ENCODE results near the gene C12orf42.

The C12orf42 gene

GRCh38 chr12:103495469-103496456 lies at the start of gene C12orf42:
Gene C12orf42, minus strand, starts transcription at chr12:103495968. Its CDS starts 17,542 bp downstream, at chr12:103478426.
- no peak for DNase-seq (ENCODE audit: low read depth, low spot score)

- no peak for DNase-seq (ENCODE audit: low read depth, low spot score)
Observed at GRCh38 chr12:103542078-103542477, 46.3 kb upstream of the C12orf42 start.

- no peak for DNase-seq (ENCODE audit: low read depth, low spot score)
Observed at GRCh38 chr12:103540319-103540718, 44.6 kb upstream of the C12orf42 start.

- DNase-seq (ENCODE audit: low read depth, low spot score) = no peak
Observed at GRCh38 chr12:103538397-103538796, 42.6 kb upstream of the C12orf42 start.

- DNase-seq (ENCODE audit: low read depth, low spot score) = no peak
Observed at GRCh38 chr12:103530307-103531066, 34.7 kb upstream of the C12orf42 start.

- DNase-seq (ENCODE audit: low read depth, low spot score) = no peak
Observed at GRCh38 chr12:103529306-103529705, 33.5 kb upstream of the C12orf42 start.

DNA sequence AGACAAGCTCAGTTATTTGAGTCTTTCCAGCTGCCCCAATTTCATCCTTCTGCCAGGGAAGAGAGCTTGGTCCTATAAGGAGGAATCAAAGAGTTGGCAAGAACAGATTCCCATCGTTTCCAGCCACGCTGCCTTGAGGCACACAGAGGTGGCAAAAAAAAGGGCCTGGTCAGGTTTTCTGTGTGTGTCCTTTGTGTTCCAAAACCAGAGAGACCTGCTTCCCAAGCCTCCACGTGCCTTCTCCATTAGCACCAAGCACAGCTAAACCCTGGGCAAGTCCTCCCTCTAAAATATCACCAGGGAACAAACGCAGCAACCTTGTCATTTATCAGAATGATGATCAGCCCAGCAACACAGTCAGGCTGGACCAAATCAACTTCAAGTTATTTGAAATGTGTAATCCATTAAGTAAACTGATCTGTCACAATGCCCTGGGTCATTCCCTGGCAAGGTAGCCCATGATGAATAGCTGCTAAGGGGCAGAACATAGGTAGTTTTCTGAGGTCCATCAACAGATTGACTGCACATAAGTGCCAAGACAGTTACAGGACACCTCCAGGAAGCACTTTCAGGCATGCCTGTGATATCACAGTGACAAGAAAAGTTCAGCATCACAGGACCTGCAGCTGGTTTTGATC lies 28.6 kb upstream of the C12orf42 start:
- DNase-seq (ENCODE audit: low read depth, low spot score) = no peak

DNA sequence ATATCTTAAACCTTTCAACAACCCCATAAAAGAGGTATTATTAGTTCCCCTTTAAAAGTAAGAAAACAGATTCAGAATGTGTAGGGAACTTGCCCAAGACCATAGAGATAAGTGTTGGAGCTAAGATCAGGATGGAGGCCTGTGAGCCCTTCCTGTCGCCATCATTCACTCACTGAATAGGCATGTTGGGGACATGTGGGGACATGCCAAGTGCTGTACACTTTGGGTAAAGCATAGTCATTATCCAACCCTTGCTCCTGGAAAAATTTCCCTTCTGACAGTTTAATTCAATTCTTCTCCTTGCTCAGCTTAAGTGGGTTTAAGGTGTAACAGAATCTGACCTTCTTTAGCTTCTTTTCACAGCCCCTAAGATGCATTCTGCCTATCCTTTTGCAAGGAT lies 28.0 kb upstream of the C12orf42 start:
- no peak for DNase-seq (ENCODE audit: low read depth, low spot score)

- no peak for DNase-seq (ENCODE audit: low read depth, low spot score)
Observed at GRCh38 chr12:103520686-103521215, 25.0 kb upstream of the C12orf42 start.

DNA sequence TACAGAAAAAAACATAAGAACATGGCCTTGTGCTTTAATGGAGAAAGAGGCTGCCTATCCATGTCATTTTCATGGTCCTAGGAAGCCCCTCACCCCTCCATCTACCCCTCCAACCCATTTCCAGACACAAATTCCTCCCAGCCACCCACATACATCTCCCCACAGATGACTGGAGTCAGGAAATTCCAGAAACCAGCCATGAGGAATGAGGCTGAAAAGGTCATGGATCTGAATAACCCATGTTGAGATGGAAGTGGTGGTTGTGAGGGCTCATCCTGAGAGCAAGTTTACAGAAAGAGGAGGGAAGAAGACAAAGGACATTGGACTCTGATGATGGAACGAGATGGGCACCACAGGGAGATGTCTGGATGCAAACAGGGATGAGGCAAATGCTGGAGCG lies 23.9 kb upstream of the C12orf42 start:
- no peak for DNase-seq (ENCODE audit: low read depth, low spot score)

GRCh38 chr12:103518899-103519298 lies 23.1 kb upstream of the C12orf42 start:
- DNase-seq (ENCODE audit: low read depth, low spot score) = no peak

DNA sequence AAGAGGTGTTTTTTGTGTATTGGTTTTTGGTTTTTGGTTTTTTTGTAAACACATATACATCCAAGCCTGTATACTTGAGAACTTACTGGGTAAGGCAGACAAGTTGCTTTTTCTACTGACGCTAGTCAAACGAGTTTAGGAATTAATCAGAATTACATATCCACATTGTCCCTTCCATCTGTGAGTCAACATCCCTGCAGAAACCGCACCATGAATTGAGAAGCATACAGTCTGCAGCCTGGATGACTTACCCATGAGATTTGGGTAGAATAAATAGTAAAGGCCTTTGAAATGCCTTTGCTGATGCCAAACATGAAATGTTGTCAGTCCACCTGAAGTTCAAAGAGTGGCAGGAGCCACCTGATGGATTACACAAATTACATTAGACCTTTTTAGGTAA lies 21.4 kb upstream of the C12orf42 start:
- DNase-seq (ENCODE audit: low read depth, low spot score) = no peak

- no peak for DNase-seq (ENCODE audit: low read depth, low spot score)
Observed at GRCh38 chr12:103515341-103515740, 19.6 kb upstream of the C12orf42 start.

GRCh38 chr12:103513875-103514274 lies 18.1 kb upstream of the C12orf42 start:
- no peak for DNase-seq (ENCODE audit: low read depth, low spot score)

GRCh38 chr12:103505371-103506236 lies 9.8 kb upstream of the C12orf42 start:
- DNase-seq (ENCODE audit: low read depth, low spot score) = no peak

- DNase-seq (ENCODE audit: low read depth, low spot score) = no peak
Observed at GRCh38 chr12:103504606-103505005, 8.8 kb upstream of the C12orf42 start.

DNA sequence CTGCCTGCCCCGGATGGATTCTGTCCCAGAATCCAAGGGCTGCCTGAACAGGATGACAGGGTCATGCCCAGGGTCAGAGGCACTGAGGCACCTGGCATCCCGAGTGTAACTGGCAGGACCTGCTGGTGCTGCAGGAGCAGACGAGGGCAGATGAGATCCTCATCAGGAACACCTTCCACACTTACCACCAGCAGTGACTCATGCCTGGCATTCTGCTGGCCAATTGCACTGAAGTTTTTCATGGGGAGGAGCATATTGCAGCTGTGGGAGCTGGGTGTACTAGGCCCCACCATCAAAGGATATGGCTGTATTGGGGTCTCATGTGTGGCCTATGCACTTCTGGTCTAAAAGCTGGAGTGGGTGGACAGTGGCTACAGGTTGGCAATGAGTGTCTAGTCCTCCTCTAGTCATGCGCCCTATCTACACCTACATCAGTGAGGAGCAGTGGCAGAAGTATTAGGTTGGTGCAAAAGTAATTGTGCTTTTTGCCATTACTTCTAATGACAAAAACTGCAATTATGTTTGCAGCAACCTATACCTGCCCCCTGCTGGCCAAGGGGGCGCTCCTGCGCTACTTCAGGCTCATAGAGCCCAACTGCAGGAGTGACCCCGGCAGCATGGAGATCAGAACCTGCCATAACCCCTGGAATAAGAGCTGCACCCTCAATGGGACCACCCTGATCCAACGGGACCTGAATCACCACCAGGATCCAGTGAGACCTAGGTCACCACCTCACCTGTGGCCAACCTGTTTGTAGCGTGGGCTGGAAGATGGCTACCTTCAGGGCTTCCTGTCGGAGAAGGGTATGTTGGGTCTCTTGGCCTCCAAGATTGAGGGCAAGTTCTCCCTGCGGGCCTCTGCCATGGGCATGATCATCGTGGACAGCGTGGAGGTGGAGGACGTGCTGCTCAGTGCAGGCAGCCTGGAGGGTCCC lies 8.0 kb upstream of the C12orf42 start:
- DNase-seq (ENCODE audit: low read depth, low spot score) = no peak

DNA sequence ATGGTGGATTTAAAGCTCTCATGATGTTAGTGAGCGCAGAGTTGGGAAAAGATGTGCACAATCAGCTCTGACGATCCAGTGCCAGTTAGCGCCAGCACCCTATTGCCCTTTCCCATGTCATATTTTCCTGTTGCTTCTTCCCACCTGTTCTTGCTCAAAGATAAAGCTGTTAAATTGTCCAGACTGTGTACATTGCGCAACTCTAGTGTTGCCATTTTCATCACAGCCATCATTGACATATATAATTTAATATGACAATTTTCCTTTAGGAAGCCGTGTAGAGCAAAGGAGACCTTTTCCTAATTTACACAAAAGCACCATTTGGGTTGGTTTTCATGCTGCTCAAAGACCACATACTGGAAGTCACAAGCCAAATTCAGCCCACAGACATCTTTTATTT lies 5.7 kb upstream of the C12orf42 start:
- DNase-seq (ENCODE audit: low read depth, low spot score) = no peak

DNA sequence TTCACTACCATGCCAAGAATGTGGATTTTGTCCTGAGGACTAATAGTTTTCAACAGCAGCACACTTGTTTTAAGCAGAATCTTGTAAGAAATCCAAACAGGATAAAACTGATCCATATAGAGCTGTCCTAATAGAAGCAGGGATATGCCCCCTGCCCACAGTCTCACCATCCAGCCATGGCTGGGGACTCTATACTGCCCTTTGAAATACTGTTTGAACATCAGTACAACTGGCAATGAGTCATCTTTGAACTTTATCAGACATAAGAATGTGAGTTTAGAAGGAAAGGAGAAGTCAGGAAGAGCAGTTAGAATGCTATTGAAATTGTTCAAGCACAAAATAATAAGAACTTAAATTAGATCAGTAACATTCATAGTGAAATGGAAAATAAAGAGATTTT lies 3.8 kb upstream of the C12orf42 start:
- DNase-seq (ENCODE audit: low read depth, low spot score) = no peak

DNA sequence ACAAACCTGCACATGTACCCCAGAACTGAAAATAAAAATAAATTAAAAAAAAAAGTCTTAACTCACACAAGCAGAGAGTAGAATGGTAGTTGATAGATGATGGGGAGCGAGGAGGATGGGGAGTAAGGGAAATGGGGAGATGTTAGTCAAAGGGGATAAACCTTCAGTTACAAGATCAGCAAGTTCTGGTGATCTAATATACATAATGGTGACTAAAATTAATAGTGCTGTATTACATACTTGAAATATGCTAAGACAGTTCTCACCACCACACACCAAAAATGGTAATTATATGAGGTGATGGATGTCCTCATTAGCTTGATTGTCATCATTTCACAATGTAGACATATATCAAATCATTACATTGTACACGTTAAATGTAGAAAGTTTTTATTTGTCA lies 3.2 kb upstream of the C12orf42 start:
- no peak for DNase-seq (ENCODE audit: low read depth, low spot score)
